SJSA1 (cell line): Measurements from ENCODE around the gene PITX3. TPM values are rescaled to one million over a fixed set of nuclear protein-coding genes. Genes with fewer than 3 reads are reported as not detected.

Experiments used
- total RNA-seq: library from RNA; depleted of rRNA; stranded (reverse); fragments of >200 nt; shearing (Covaris generic); gene quantifications from 2 replicates; pipeline ENCODE4 v1.2.3, GENCODE V29; 2014; rRNA removed

Gene PITX3
- total RNA-seq, 1 experiment from 2014 or later: not detected

Other genes starting within 250 kb of the PITX3 start
- gene ARMH3, start 185.3 kb downstream of the PITX3 start, total RNA-seq: 2.7 and 8.2 TPM in 2 replicates
- gene HPS6, start 176.2 kb downstream of the PITX3 start, total RNA-seq: 44.0 and 58.6 TPM in 2 replicates
- 22.5 and 29.0 TPM in 2 replicates for gene LDB1, start 121.1 kb downstream of the PITX3 start, total RNA-seq
- gene PPRC1, start 108.5 kb downstream of the PITX3 start, total RNA-seq: 17.8 and 18.2 TPM in 2 replicates
- 60.1 and 60.2 TPM in 2 replicates for gene NOLC1, start 89.1 kb downstream of the PITX3 start, total RNA-seq
- not detected in 2 replicates for gene ELOVL3, start 15.2 kb downstream of the PITX3 start, total RNA-seq
- 23.3 and 36.3 TPM in 2 replicates for gene GBF1, start 4.0 kb upstream of the PITX3 start, total RNA-seq
- gene NFKB2, start 154.2 kb upstream of the PITX3 start, total RNA-seq: 28.8 and 37.2 TPM in 2 replicates
- gene PSD, start 177.3 kb upstream of the PITX3 start, total RNA-seq: 0.08 TPM in 1 of 2 replicates, not detected in the other
- 11.0 and 40.1 TPM in 2 replicates for gene FBXL15, start 179.3 kb upstream of the PITX3 start, total RNA-seq
- gene CUEDC2, start 191.1 kb upstream of the PITX3 start, total RNA-seq: 50.7 and 57.9 TPM in 2 replicates
- gene C10orf95, start 210.0 kb upstream of the PITX3 start, total RNA-seq: not detected in 2 replicates